Ishikawa (cell line): ENCODE results near the gene TRPM3.

ENCODE experiments used
- CEBPB ChIP-seq: IDR thresholded peaks from 2 replicates; pipeline ENCODE4 v1.6.1; 2012
- CREB1 ChIP-seq: IDR thresholded peaks from 2 replicates; pipeline ENCODE4 v1.6.1; 2012; ENCODE audit warnings: low read depth
- EGR1 ChIP-seq: IDR thresholded peaks from 2 replicates; pipeline ENCODE4 v1.6.1; 2012
- EP300 ChIP-seq: IDR thresholded peaks from 2 replicates; pipeline ENCODE4 v1.6.1; 2012; ENCODE audit warnings: borderline replicate concordance
- FOXM1 ChIP-seq: IDR thresholded peaks from 2 replicates; pipeline ENCODE4 v1.6.1; 2012; ENCODE audit warnings: low read depth, borderline replicate concordance
- MAX ChIP-seq: IDR thresholded peaks from 2 replicates; pipeline ENCODE4 v1.6.1; 2012
- NFIC ChIP-seq: IDR thresholded peaks from 2 replicates; pipeline ENCODE4 v1.6.1; 2012
- RAD21 ChIP-seq: IDR thresholded peaks from 2 replicates; pipeline ENCODE4 v1.6.1; 2012; ENCODE audit warnings: low read depth
- REST ChIP-seq: IDR thresholded peaks from 2 replicates; pipeline ENCODE4 v1.6.1; 2012; ENCODE audit warnings: low read depth, mild to moderate bottlenecking
- TAF1 ChIP-seq: IDR thresholded peaks from 2 replicates; pipeline ENCODE4 v1.6.1; 2012; ENCODE audit warnings: low read depth, mild to moderate bottlenecking
- TCF12 ChIP-seq: IDR thresholded peaks from 2 replicates; pipeline ENCODE4 v1.6.1; 2012; ENCODE audit warnings: low read depth
- TEAD4 ChIP-seq: IDR thresholded peaks from 2 replicates; pipeline ENCODE4 v1.6.1; 2012
- USF1 ChIP-seq: IDR thresholded peaks from 2 replicates; pipeline ENCODE4 v1.6.1; 2012
- YY1 ChIP-seq: IDR thresholded peaks from 2 replicates; pipeline ENCODE4 v1.6.1; 2012; ENCODE audit warnings: low read depth
- ZBTB7A ChIP-seq: IDR thresholded peaks from 2 replicates; pipeline ENCODE4 v1.6.1; 2012; ENCODE audit warnings: low read depth

Gene TRPM3

GRCh38 chr9:70950270-70950669 is 171.2 kb downstream of the TRPM3 start:
- no peak for TF ChIP-seq TCF12
- no peak for TF ChIP-seq FOXM1
- TF ChIP-seq MAX, result no peak
- no peak for TF ChIP-seq CEBPB
- TF ChIP-seq RAD21, result no peak
- no peak for TF ChIP-seq TEAD4

GRCh38 chr9:70949239-70949638 is 172.2 kb downstream of the TRPM3 start:
- TF ChIP-seq EGR1, result no peak
- no peak for TF ChIP-seq USF1
- no peak for TF ChIP-seq CEBPB
- TF ChIP-seq ZBTB7A, result no peak

- TF ChIP-seq REST, result no peak
- TF ChIP-seq ZBTB7A, result no peak
- no peak for TF ChIP-seq EP300
- no peak for TF ChIP-seq USF1
- TF ChIP-seq CREB1, result no peak
- no peak for TF ChIP-seq TAF1
- no peak for TF ChIP-seq TEAD4
- no peak for TF ChIP-seq FOXM1
- no peak for TF ChIP-seq NFIC
- no peak for TF ChIP-seq CEBPB
- TF ChIP-seq MAX, result no peak
- TF ChIP-seq YY1, result no peak
- no peak for TF ChIP-seq EGR1
- no peak for TF ChIP-seq RAD21
- no peak for TF ChIP-seq TCF12
These were observed 172.7 kb downstream of the TRPM3 start for GRCh38 chr9:70948744-70949143.

- TF ChIP-seq RAD21 (no peak), CREB1 (no peak), USF1 (no peak), TEAD4 (no peak), FOXM1 (no peak), EGR1 (no peak), CEBPB (no peak), REST (no peak), TAF1 (no peak), TCF12 (no peak), ZBTB7A (no peak), NFIC (no peak), EP300 (no peak), MAX (no peak), YY1 (no peak)
These were observed 173.9 kb downstream of the TRPM3 start for GRCh38 chr9:70947511-70947910.

- TF ChIP-seq REST, result no peak
- no peak for TF ChIP-seq ZBTB7A
These were observed 174.3 kb downstream of the TRPM3 start for GRCh38 chr9:70947086-70947485.
